Activated T-helper 17 cell treated with anti-CD3 and anti-CD28 coated beads, Interleukin-2, amount 50 U/mL, for 72 hours (primary cell): ENCODE data around the gene SLC35A3. TPM values are rescaled to one million over a fixed set of nuclear protein-coding genes. Genes with fewer than 3 reads are reported as not detected.
"Not testable (repeated sequence)": the region's sequence is repeated elsewhere in the genome, so short reads cannot be mapped to it uniquely, and the experiment has no call there.

Experiments used
- ATAC-seq: fragments of 150-1000 bp; cut with Tn5 transposase; replicated peaks from 2 replicates; pipeline ENCODE4 v1.10.0; 2021; ENCODE audit warnings: mild to moderate bottlenecking, moderate library complexity
- H3K27ac Mint-ChIP-seq: one replicate; pipeline ENCODE4 v1.8.0; 2022; ENCODE audit warnings: mixed read lengths
- H3K27me3 Mint-ChIP-seq: one replicate; pipeline ENCODE4 v1.8.0; 2022; ENCODE audit warnings: mixed read lengths
- H3K36me3 Mint-ChIP-seq: one replicate; pipeline ENCODE4 v1.8.0; 2022; ENCODE audit warnings: low read depth, mild to moderate bottlenecking, mixed read lengths
- H3K4me1 Mint-ChIP-seq: one replicate; pipeline ENCODE4 v1.8.0; 2022; ENCODE audit warnings: mixed read lengths
- H3K4me3 Mint-ChIP-seq: one replicate; pipeline ENCODE4 v1.8.0; 2022; ENCODE audit warnings: mild to moderate bottlenecking, mixed read lengths
- H3K9me3 Mint-ChIP-seq: one replicate; pipeline ENCODE4 v1.8.0; 2022; ENCODE audit warnings: mixed read lengths
- total RNA-seq, 2 donors: library from RNA; stranded (reverse); gene quantifications; one replicate each; pipeline ENCODE4 v1.2.3, GENCODE V29; 2022

The SLC35A3 gene
- 10 to 100 TPM; 10.1 to 16.5 TPM for total RNA-seq

- peaks cover 11% of the 10 kb centered on the region for H3K4me1 Mint-ChIP-seq
Measured at GRCh38 chr1:99969729-99970621, at the start of gene SLC35A3. Gene SLC35A3, plus strand, starts transcription at chr1:99969996. Its CDS starts 23,559 bp downstream, at chr1:99993555.

DNA sequence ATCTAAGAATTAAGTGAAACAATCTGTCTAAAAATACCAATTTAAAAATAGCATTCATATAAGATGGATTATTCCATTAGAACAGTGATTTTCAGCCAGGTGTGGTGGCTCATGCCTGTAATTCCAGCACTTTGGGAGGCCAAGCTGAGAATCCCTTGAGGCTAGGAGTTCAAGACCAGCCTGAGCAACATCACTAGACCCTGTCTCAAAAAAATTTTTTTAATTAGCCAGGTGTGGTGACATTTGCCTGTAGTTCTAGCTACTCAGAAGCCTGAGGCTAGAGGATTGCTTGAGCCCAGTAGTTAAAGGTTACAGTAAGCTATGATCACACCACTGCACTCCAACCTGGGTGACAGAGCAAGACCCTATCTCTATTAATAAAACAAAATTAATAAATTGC, 35.0 kb upstream of the SLC35A3 start:
- Mint-ChIP-seq H3K36me3 (no peaks in the 10 kb centered on the region), H3K4me1 (no peaks in the 10 kb centered on the region), H3K9me3 (no peaks in the 10 kb centered on the region)

More at GRCh38 chr1:99969729-99970621, at the start of gene SLC35A3:
- Mint-ChIP-seq H3K9me3 (no peaks in the 10 kb centered on the region), H3K4me3 (peak within 1 kb of the TSS; percentile 92), H3K36me3 (peaks cover 5% of the 10 kb centered on the region), H3K27ac (peak within 1 kb of the TSS; percentile 88), H3K27me3 (no peaks in the 10 kb centered on the region)
- peak; percentile 90 for ATAC-seq

GRCh38 chr1:99935534-99935933, 34.3 kb upstream of the SLC35A3 start:
- H3K4me1 Mint-ChIP-seq, result no peaks in the 10 kb centered on the region
- H3K4me3 Mint-ChIP-seq, result no peak overlapping the region
- H3K36me3 Mint-ChIP-seq, result no peaks in the 10 kb centered on the region
- ATAC-seq, result peak; percentile 37
- no peaks in the 10 kb centered on the region for H3K9me3 Mint-ChIP-seq
- H3K27me3 Mint-ChIP-seq, result peaks cover 14% of the 10 kb centered on the region
- H3K27ac Mint-ChIP-seq, result no peak overlapping the region

More for the DNA sequence above, 35.0 kb upstream of the SLC35A3 start:
- H3K27ac Mint-ChIP-seq, result no peak overlapping the region
- H3K4me3 Mint-ChIP-seq, result no peak overlapping the region
- ATAC-seq, result no peak
- H3K27me3 Mint-ChIP-seq, result peaks cover 14% of the 10 kb centered on the region

DNA sequence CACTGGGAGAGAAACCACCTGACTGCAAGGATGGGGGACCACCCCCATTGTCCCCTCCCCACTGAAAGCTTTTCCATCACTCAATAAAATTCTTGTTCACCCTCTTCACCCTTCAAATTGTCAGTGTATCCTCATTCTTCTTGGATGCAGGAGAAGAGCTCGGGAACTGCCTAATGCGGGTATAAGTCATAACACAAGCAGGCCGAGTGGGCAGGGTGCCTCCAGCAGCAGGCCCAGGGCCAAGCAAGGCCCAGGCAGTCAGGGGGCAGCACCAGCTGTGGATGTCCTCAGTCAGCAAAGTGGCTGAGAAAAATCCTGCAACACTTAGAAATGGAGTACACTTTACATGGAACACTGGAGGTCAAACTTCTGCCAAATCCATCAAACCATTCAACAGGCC, 33.7 kb upstream of the SLC35A3 start:
- peaks cover 14% of the 10 kb centered on the region for H3K27me3 Mint-ChIP-seq
- H3K36me3 Mint-ChIP-seq, result no peaks in the 10 kb centered on the region
- H3K27ac Mint-ChIP-seq, result no peak overlapping the region
- ATAC-seq, result no peak
- no peaks in the 10 kb centered on the region for H3K4me1 Mint-ChIP-seq
- no peaks in the 10 kb centered on the region for H3K9me3 Mint-ChIP-seq
- no peak overlapping the region for H3K4me3 Mint-ChIP-seq

GRCh38 chr1:99942723-99943122, 27.1 kb upstream of the SLC35A3 start:
- Mint-ChIP-seq H3K4me1 (no peaks in the 10 kb centered on the region), H3K27me3 (no peaks in the 10 kb centered on the region), H3K9me3 (no peaks in the 10 kb centered on the region), H3K36me3 (no peaks in the 10 kb centered on the region), H3K27ac (no peak overlapping the region), H3K4me3 (no peak overlapping the region)
- no peak for ATAC-seq

GRCh38 chr1:99943223-99943794, 26.5 kb upstream of the SLC35A3 start:
- H3K4me1 Mint-ChIP-seq, result no peaks in the 10 kb centered on the region
- no peaks in the 10 kb centered on the region for H3K27me3 Mint-ChIP-seq
- H3K36me3 Mint-ChIP-seq, result no peaks in the 10 kb centered on the region
- ATAC-seq, result no peak
- no peak overlapping the region for H3K27ac Mint-ChIP-seq
- H3K4me3 Mint-ChIP-seq, result no peak overlapping the region
- H3K9me3 Mint-ChIP-seq, result no peaks in the 10 kb centered on the region

GRCh38 chr1:99944192-99944591, 25.6 kb upstream of the SLC35A3 start:
- no peak for ATAC-seq
- no peaks in the 10 kb centered on the region for H3K27me3 Mint-ChIP-seq
- H3K36me3 Mint-ChIP-seq, result no peaks in the 10 kb centered on the region
- H3K27ac Mint-ChIP-seq, result no peak overlapping the region
- H3K4me3 Mint-ChIP-seq, result no peak overlapping the region
- no peaks in the 10 kb centered on the region for H3K9me3 Mint-ChIP-seq
- H3K4me1 Mint-ChIP-seq, result no peaks in the 10 kb centered on the region

DNA sequence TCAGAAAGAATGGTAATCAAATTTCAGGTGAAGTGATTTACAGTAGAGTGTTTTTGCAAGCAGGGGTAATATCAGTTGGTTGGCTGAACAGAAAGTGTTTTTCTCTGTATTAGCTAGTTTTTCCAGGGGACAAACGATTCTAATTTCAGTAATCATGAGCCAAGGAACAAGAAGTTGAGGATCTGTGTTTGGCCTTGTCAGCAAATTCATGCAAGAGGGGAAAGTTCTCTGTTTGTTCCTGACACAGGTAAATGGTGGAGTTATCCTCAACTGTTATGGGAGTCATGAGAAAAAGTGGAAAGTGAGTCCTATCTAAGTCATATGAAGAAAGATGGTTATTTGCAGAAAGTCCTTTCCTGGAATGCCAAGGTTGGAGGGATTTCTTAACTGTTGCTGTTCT, 24.6 kb upstream of the SLC35A3 start:
- Mint-ChIP-seq H3K27ac (no peak overlapping the region), H3K4me1 (no peaks in the 10 kb centered on the region), H3K4me3 (no peak overlapping the region), H3K36me3 (no peaks in the 10 kb centered on the region), H3K9me3 (no peaks in the 10 kb centered on the region), H3K27me3 (no peaks in the 10 kb centered on the region)
- ATAC-seq, result no peak

GRCh38 chr1:99950486-99950885, 19.3 kb upstream of the SLC35A3 start:
- ATAC-seq, result no peak
- Mint-ChIP-seq H3K4me1 (no peaks in the 10 kb centered on the region), H3K4me3 (no peak overlapping the region), H3K36me3 (no peaks in the 10 kb centered on the region), H3K27ac (no peak overlapping the region), H3K9me3 (no peaks in the 10 kb centered on the region), H3K27me3 (no peaks in the 10 kb centered on the region)

- no peaks in the 10 kb centered on the region for H3K36me3 Mint-ChIP-seq
- no peaks in the 10 kb centered on the region for H3K27me3 Mint-ChIP-seq
- no peaks in the 10 kb centered on the region for H3K9me3 Mint-ChIP-seq
- H3K4me1 Mint-ChIP-seq, result no peaks in the 10 kb centered on the region
- no peak for ATAC-seq
- H3K27ac Mint-ChIP-seq, result no peak overlapping the region
- no peak overlapping the region for H3K4me3 Mint-ChIP-seq
Measured at GRCh38 chr1:99952522-99952921, 17.3 kb upstream of the SLC35A3 start.

DNA sequence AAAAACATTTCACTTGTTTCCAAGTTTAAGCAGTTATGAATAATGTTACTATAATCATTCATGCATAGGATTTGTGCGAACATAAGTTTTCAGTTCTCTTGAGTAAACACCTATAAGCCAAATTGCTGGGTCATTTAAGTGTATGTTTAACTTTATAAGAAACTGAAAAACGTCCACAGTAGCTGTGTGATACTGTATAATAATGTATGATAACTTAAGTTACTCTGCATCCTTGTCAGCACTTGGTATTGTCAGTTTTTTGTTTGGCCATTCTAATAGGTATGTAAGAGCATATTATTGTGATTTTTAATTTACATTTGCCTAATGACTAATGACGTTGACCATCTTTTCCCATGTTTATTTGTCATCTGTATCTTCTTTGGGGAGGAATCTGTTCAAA, 14.4 kb upstream of the SLC35A3 start:
- Mint-ChIP-seq H3K36me3 (no peaks in the 10 kb centered on the region), H3K4me3 (no peak overlapping the region), H3K4me1 (no peaks in the 10 kb centered on the region), H3K27me3 (no peaks in the 10 kb centered on the region), H3K27ac (no peak overlapping the region), H3K9me3 (no peaks in the 10 kb centered on the region)
- ATAC-seq, result no peak

DNA sequence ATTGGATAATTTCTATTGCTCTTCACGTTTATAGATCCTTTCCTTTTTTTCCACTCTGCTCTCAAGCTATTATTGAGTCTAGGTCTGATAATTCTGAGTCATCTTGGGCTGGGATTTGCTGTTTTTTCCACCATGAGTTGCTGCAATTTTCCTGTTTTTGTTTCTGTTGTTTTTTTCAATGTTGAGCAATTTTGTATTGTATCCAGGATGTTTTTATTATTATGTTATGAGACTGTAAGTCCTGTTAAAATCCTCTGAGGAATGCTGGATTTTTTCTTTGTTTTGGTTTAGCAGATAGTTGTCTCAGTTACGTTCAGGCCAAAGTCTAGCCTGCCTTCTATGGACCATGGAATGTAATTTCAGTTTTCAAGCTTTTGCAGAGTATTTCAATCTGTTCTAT, 13.0 kb upstream of the SLC35A3 start:
- no peaks in the 10 kb centered on the region for H3K36me3 Mint-ChIP-seq
- H3K9me3 Mint-ChIP-seq, result no peaks in the 10 kb centered on the region
- no peaks in the 10 kb centered on the region for H3K27me3 Mint-ChIP-seq
- H3K27ac Mint-ChIP-seq, result no peak overlapping the region
- H3K4me1 Mint-ChIP-seq, result no peaks in the 10 kb centered on the region
- no peak overlapping the region for H3K4me3 Mint-ChIP-seq
- no peak for ATAC-seq

DNA sequence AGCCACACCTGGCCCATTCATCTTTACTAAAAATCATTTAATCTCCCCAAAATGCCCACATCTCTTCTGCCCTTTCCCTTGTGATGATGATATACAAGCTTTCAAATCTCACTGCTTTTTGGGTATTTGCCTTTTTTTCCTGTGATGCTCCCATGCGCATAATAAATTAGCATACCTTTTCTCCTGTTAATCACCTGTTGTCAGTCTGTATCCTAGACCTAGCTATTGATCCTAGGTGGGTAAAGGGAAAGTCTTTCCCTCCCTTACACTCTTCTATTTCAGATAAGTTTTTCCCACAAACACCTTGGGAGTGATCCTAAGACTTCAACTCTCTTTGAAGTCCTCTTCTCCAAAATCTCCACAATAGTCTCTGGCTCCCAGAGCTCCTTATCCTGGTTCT, 12.0 kb upstream of the SLC35A3 start:
- Mint-ChIP-seq H3K4me3 (no peak overlapping the region), H3K4me1 (no peaks in the 10 kb centered on the region)

GRCh38 chr1:99959189-99959705, 10.5 kb upstream of the SLC35A3 start:
- H3K9me3 Mint-ChIP-seq, H3K4me3 Mint-ChIP-seq, H3K4me1 Mint-ChIP-seq, H3K27me3 Mint-ChIP-seq, ATAC-seq, H3K36me3 Mint-ChIP-seq, H3K27ac Mint-ChIP-seq: not testable (repeated sequence)

More for the DNA sequence above, 12.0 kb upstream of the SLC35A3 start:
- no peak overlapping the region for H3K27ac Mint-ChIP-seq
- ATAC-seq, result no peak
- H3K36me3 Mint-ChIP-seq, result no peaks in the 10 kb centered on the region
- H3K27me3 Mint-ChIP-seq, result no peaks in the 10 kb centered on the region
- no peaks in the 10 kb centered on the region for H3K9me3 Mint-ChIP-seq

- not testable (repeated sequence) for H3K27ac Mint-ChIP-seq, H3K4me3 Mint-ChIP-seq, H3K36me3 Mint-ChIP-seq, H3K4me1 Mint-ChIP-seq, H3K27me3 Mint-ChIP-seq, H3K9me3 Mint-ChIP-seq, ATAC-seq
Measured at GRCh38 chr1:99960260-99960659, 9.5 kb upstream of the SLC35A3 start.
